Pulmonary artery endothelial cell (primary cell): Measurements from ENCODE around the gene AVPR1B. TPM values are rescaled to one million over a fixed set of nuclear protein-coding genes. Genes with fewer than 3 reads are reported as not detected.

ENCODE experiments used
- DNase-seq: peaks from one replicate; pipeline ENCODE4 v3.0.0-alpha.2; 2011; ENCODE audit warnings: low read depth, low spot score
- total RNA-seq: library from RNA; depleted of rRNA; stranded (reverse); fragments of >200 nt; gene quantifications from 2 replicates; pipeline ENCODE4 v1.2.3, GENCODE V29; 2014

Gene AVPR1B, protein sequence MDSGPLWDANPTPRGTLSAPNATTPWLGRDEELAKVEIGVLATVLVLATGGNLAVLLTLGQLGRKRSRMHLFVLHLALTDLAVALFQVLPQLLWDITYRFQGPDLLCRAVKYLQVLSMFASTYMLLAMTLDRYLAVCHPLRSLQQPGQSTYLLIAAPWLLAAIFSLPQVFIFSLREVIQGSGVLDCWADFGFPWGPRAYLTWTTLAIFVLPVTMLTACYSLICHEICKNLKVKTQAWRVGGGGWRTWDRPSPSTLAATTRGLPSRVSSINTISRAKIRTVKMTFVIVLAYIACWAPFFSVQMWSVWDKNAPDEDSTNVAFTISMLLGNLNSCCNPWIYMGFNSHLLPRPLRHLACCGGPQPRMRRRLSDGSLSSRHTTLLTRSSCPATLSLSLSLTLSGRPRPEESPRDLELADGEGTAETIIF
- not detected in 2 replicates for total RNA-seq

DNA sequence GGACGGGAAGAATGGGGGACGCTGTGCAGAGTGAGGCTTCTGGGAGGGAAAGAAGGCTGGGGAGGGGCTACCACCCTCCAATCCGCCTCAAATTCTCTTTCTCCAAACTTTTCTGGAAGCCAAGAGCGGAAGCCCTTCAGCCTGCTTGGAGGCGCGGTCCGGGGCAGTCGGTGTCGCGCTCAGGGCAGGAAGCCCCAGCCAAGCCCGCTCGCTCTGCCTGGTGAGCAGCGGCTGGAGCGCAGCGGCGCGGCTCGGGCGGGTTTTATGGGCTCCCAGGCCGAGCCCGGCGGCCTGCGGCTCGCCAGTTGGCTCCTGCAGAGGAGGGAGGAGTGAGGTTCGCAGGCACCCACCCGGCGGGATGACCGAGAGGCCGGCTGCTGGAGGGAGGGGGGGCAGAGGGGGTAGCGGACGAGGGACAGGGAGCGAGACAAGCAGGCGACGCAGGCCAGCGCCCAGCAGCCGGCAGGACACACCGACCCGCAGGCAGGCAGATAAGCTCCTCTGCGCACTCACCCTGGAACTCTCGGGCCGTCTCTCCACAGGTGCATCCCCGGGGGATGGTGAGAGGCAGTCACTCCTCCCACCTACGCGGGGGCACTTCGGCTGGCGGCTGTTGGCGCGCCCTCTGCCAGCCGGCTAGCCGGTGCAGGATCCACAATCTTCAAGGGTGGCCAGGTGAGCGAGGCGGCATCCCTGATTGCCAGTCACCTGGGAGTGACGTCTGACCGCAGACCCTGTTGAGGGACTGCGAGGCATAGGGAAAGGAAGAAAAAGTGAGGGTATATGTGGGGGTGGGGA lies at the start of gene AVPR1B:
Gene AVPR1B (minus strand): TSS at position 238 of the 798 bp plus-strand sequence. CDS start 498 bp downstream, outside the sequence.
- DNase-seq, result no peak

DNA sequence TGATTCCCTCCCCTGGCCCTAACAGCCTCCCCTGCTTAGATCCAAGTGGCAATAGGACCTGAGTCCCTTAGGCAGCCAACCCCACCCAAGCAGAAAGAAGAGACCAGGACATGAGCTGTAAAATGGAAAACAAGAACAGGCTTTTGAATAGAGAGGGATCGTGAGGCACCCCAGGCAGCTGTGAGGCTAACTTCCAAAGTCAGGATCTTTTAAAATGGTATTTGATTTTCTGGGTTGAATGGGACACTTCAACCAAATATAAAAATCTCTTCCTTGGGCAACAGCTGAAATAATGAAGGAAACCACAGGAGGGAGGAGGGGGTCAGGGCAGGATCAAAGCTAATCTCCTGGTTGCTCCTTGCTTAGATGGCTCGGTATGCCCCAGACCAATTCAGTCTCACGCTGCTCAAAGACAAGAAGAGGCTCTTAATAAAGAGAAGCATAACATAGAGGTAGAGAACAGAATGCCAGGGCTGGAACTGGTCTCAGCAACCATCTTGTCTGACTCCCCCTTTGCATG lies 28.6 kb upstream of the AVPR1B start:
- DNase-seq, result no peak

DNA sequence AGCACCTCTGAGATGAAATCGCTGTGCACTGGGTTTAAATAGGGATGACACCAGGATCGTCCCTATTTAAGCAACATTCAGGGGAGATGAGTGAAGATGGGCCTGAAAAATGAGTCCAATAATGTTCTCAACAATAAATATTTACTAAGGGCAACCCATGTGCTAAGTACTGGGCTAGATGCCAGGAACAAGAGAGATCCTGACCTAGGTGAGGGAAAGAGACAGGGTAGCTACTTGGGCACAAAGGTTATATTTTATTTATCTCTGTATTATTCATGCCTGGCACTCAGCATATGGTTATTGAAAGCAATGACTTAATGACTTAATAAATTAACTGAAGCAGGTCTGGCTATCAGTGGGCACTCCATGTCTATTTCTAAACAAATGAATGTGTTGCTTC lies 27.4 kb upstream of the AVPR1B start:
- DNase-seq, result no peak

DNA sequence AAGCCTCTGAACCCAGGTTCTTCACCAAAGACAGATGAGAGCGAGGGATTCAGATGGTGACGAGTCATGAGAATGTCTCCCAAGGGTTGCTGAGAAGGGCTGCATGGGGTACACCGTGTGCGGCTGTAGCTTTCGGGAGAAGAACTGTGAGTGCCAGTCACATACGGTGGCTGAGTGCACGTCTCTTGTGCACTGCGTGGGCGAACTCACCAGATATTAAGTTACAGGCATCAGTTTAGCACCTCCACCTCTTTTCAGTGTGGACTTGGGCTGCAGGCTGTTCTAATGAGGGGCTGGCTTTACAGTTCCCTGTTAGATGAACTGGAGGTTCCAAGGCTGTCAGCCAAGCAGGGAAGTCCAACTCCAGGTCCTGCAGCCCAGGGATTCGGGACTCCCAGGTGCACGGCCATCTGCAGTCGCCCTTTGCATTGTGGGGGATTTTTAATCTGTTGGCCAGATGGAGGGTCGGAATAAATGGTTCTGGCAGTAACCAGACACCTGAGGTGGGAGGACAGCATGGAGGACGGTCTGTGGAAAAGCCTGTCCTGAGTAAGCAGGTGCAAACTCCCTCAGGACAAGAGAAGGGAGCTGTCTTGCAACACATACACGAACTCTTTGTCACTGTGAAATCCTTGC lies 26.5 kb upstream of the AVPR1B start:
- DNase-seq, result no peak

DNA sequence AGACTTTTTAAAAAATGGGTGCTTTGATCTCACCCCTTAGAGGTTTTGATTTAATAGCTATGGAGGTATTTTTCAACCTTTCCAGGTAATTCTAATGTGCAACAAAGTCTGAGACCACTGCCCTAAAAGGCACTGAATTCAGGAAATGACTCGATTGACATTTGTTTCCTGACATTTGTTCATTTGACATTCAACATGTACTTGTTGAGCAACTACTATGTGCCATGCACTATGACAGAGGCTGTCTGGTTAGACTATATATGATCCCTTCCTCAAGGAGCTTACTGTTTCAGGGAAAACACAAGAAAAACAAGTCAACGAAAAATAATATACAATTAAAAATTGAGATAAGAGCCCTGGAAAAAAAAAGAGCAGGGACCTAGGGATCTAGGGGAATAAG lies 25.6 kb upstream of the AVPR1B start:
- no peak for DNase-seq

DNA sequence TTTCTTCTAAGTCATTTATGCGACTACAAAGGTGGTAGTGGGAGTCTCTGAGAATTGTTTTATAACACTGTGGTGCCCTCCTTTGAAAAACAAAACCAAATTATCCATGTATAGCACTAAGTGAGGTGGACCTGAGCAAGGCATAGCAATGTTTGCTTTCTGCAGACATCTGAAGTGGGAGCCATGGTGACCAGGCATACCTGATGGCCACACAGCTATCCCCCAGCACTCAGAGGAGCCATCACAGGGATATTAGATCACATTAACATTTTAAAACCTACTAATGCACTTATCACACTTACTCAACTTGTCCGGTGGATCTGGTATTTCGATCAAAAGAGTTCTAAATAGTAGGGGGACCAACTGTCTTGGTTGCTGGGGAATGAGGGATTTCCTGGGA lies 24.8 kb upstream of the AVPR1B start:
- DNase-seq, result no peak

DNA sequence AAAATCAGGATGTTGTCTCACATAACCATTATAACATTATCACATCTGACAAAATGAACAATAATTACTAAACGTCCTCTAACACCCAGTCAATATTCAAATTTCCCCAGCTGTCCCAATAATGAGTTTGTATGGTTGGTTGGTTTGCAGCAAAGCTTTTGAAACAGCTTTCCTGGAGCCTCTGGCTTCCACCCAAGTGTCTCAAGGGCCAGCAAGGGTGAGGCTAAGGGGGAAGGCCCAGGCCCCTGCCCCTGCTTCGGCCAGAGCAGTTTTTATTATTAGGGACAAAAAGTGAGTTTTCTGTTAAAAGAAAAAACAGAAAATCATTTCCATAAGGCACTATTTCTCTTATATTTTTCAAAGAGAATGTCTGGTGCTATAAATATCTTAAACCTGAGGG lies 19.1 kb upstream of the AVPR1B start:
- no peak for DNase-seq

DNA sequence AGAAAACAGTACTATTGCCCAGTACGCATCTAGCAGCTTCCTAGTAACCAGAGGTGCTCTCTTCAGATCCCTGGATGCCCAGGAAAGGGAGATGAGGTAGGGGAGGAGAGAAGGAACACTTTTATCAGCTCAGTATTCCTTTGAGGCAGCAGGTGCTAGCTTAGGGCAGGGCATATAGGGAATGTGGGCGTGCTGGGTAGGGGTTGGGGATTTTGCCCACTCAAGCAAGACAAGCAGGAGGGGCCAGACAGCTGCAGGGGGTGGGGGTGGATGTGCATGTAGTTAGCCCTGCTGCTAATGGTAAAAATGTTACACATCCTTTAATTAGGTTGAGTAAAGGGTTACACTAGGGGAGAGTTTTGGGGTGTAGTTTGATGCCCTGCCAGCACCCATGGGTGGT lies 18.1 kb upstream of the AVPR1B start:
- no peak for DNase-seq

DNA sequence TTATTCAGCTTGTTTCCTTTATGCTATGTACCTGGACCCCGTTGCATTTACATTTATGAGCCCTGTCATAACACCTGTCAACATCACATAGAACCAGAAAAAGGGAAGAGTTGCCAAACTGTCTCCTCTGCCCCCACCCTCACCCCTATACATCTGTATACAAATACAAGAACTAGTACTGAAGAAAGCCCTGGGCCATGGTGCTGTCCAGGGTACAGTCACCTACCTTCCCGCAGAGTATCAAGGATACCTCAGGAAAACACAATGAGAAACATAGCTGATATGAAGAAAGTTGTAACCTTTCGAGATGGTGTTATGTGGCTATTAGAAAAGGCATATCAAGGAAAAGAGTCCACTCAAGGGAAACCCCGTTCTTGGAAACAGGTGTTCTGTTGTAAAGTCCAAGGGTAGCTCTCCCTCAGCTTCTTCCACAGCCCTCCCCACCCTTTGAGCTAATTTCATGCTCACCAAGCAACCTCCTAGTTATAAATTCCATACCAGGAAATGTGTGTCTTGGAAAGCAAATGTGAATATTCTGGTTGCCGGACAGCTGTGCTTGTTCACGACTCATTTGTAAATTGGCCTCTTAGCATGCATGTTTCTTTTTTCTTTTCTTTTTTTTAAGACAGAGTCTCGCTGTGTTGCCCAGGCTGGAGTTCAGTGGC lies 16.7 kb upstream of the AVPR1B start:
- no peak for DNase-seq

DNA sequence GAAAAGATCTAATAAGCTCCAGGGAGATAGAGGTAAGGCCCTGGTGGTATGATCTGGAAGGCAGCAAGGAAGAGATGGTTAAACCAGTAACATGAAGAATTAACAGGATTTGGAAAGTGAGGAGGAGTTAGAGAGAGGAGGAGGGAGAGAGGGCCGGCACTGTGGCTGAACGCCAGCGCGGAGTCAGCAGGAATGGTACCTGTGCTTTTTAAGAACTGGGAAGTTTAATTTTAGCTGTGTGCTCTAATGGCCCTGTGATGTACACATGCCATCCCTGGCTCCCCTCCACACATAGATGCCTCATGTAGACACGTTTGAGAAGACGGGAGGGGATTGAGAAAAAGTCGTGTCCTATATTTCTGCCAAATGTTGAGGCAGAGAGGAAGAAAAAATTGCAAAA lies 13.8 kb upstream of the AVPR1B start:
- no peak for DNase-seq

DNA sequence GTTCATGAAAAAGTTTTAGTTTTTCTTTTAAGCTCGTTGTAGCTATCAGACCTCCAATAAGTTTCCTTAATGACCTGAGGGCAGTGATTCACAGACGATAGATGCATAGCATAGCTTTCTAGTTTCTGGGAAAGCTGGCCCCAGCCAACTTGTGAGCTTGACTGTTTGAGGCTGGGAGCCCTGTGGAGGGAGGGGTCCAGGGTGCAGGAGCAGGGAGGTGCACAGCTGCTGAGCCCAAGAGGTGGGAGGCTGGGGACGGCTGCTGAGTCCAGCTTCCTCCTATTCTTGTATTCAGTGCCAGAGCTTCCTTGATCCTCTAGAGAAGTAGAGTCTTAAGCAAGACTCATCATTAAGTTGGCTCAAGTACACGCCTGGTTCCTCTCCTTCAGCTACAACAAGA lies 11.0 kb upstream of the AVPR1B start:
- no peak for DNase-seq

DNA sequence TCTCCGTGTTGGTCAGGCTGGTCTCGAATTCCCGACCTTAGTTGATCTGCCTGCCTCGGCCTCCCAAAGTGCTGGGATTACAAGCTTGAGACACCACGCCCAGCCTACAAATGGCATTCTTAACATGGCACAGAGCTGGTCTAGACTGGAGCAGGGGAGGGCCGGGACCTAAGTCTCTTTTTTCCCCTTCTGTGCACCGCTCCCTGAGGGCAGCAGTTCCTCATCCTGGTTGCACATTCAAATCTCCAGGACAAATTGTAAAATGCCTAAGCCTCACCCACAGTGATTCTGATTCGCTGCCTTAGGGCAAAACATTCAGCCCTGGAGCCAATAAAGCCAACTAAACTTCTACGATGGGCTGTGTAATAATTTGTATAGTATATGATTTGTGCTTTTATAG lies 10.1 kb upstream of the AVPR1B start:
- DNase-seq, result no peak

DNA sequence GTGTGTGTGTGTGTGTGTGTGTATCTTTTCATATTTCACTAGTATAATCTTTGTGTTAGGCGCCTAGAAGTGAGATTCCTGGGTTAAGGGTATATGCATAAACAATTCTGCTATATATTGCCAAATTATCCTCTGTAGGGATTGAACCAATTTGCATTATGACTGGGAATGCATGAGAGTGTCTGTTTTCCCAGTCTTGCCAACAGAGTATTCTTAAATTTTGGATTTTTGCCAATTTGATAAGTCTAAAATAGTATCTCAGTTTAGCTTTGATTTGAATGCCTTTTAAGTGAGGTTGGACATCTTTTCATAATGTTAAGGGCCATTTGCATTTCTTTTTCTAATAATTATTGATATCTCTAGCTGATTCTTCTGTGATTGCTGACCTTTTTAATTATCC lies 8.2 kb upstream of the AVPR1B start:
- no peak for DNase-seq

DNA sequence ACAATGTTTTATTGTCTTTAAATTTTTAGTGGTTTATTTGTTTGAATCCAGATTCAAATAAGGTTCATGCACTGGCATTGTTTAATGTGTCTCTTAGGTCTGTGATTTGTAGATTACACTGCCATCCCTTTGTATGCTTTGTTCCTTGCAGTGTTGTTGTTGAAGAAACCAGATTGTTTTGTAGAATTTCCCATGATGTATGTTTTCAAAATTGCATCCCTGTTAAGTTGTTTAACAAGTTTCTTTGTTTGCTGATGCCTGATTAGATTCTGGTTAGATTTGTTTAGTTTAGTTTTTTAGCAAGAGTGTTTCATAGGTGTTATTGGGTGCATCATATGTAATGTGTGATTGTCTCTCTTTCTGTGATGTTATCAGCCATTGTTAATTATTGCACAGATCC lies 5.5 kb upstream of the AVPR1B start:
- no peak for DNase-seq

DNA sequence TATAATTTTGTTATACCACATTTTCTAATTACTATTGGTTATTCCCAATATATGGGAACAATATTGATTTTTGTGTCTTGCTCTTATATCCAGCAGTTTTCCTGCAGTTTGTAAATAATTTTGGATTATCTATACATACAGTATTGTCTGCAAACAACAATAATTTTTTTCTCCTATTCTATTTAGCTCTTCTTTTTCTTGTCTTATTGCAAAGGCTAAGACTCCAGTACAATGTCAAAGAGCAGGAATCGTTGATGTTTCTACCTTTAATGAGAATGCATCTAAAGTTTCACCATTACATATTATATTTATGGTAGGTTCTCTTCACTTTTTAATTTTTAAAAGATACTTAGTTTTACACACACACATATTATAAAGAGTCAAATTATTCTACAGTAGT lies 4.1 kb upstream of the AVPR1B start:
- no peak for DNase-seq

DNA sequence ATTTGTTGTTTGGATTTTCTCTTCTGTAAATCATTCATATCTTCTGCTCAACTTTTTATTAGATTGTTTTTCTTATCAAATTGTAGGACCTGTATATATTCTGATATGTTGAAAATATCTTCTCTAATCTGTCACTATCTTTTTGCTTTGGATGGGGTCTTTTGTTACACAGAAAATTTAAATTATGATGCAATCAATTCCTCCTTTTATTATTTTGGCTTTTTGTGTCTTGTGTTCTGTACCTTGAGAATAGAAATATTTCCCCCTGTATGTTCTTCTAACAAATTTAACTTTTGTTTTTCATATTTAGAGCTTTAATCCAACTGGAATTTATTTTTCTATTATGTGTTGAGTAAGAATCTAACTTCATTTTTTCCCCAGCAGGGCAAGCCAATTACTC lies 3.2 kb upstream of the AVPR1B start:
- no peak for DNase-seq

DNA sequence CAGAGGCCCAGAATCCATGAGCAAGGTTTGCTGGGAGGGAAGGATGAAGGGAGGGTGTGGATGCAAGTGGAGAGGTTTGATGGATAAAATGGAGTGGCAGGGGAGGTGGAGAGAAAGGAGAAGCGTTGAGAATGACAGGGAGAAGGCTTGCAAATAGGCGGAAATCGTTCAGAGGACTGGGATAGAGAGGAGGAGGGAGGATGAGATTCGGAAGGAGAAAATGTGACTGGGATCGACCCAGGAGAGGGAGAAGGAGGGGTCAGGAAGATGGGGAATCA lies 376 bp downstream of the AVPR1B start:
- no peak for DNase-seq

DNA sequence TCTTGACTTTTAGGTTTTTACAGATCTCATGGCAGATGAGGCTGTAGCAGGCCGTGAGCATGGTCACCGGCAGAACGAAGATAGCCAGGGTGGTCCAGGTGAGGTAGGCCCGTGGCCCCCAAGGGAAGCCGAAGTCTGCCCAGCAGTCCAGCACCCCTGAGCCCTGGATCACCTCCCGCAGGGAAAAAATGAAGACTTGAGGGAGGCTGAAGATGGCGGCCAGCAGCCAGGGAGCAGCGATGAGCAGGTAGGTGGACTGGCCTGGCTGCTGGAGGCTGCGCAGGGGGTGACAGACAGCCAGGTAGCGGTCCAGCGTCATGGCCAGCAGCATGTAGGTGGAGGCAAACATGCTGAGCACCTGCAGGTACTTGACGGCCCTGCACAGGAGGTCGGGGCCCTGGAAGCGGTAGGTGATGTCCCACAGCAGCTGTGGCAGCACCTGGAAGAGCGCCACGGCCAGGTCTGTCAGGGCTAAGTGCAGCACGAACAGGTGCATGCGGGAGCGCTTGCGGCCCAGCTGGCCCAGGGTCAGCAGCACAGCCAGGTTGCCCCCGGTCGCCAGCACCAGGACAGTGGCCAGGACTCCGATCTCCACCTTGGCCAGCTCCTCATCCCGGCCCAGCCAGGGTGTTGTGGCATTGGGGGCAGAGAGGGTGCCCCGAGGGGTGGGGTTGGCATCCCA lies 856 bp downstream of the AVPR1B start:
- no peak for DNase-seq

DNA sequence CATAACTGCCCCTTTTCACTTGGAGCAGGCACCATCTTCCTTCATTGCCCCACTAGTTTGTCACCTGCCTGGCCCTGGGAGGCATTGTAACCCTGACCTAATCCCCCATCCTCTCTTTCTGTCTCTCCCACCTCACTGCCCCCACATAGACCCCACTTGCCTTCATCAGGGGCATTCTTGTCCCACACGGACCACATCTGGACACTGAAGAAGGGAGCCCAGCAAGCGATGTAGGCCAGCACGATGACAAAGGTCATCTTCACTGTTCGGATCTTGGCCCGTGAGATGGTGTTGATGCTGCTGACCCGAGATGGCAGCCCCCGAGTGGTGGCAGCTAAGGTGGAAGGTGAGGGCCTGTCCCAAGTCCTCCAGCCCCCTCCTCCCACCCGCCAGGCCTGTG lies 1.4 kb downstream of the AVPR1B start:
- no peak for DNase-seq

DNA sequence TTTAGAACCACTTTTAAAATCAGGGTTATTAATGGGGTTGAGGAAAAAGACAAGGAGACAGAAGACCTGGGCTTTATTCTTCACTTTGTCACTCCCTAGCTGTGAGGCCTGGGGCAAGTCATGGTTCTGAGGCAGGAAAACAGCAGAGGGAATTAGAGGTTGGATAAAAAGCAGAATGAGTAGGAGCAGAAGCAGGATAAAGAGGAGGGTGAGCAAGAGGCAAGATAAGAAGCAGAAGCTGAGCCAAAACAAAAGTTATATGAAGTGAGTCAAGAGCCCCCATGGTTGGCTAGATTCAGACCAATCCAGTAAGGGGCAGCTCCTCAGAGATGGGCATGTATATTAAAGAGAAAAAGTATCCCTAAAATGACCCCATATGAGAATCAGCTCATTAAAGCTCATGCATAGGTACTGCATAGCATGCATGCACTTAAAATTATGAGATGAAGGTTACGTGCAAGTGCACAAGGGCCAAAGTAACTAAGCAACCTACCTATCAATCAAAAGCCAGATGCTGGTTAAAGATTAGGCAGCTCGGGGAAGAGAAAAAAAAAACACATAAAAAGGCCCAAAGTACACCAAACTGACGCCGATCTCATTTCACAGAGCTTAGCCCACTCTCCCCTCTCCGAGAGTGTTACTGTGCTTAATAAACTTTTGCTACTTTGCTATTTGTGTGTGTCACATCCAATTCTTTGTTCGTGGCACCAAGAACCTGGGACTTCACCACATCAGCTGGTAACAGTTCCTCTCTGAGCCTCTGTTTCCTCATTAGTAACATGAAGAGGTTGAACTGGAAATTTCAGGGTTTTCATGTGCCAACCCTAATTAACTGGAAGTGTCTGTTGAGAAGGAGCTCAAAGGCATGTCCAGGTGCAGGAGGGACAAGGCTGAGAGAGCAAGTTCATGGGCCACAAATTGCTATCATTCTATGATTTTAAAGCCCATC lies 2.2 kb downstream of the AVPR1B start:
- no peak for DNase-seq
